Trophoblast cell (in vitro differentiated cells and primary cell): Measurements from ENCODE around the gene NR2F6.
A peak's percentile ranks its signal among the peaks of the same experiment; 100 is the strongest.

Experiments
- DNase-seq, 2 donors: peaks; one replicate each; pipeline ENCODE4 v3.0.0-alpha.2; 2016
- H2AFZ ChIP-seq: 2 replicates; pipeline ENCODE4 v1.6.1; 2013; ENCODE audit warnings: low read length, moderate library complexity, mild to moderate bottlenecking; ENCODE audit not compliant: insufficient read depth, poor library complexity
- H2AK5ac ChIP-seq: 2 replicates; pipeline ENCODE4 v1.6.1; 2013; ENCODE audit warnings: mild to moderate bottlenecking, low read length
- H2BK120ac ChIP-seq: 2 replicates; pipeline ENCODE4 v1.6.1; 2013; ENCODE audit warnings: low read length, mild to moderate bottlenecking, moderate library complexity; ENCODE audit not compliant: insufficient read depth, poor library complexity
- H2BK12ac ChIP-seq: 2 replicates; pipeline ENCODE4 v1.6.1; 2013; ENCODE audit warnings: mild to moderate bottlenecking, low read length, moderate library complexity
- H2BK5ac ChIP-seq: 2 replicates; pipeline ENCODE4 v1.6.1; 2013; ENCODE audit warnings: low read length, low read depth, moderate library complexity, mild to moderate bottlenecking; ENCODE audit not compliant: poor library complexity
- H3K14ac ChIP-seq: 2 replicates; pipeline ENCODE4 v1.6.1; 2013; ENCODE audit warnings: mild to moderate bottlenecking, low read length
- H3K18ac ChIP-seq: 2 replicates; pipeline ENCODE4 v1.6.1; 2013; ENCODE audit warnings: mild to moderate bottlenecking, low read length
- H3K23ac ChIP-seq: 2 replicates; pipeline ENCODE4 v1.6.1; 2013; ENCODE audit warnings: low read length
- H3K27ac ChIP-seq: 2 replicates; pipeline ENCODE4 v1.5.1; 2013; ENCODE audit warnings: low read depth, mild to moderate bottlenecking, inconsistent platforms, low read length, moderate library complexity
- H3K27me3 ChIP-seq: 2 replicates; pipeline ENCODE4 v1.6.1; 2013; ENCODE audit warnings: inconsistent platforms, mild to moderate bottlenecking, low read length, moderate library complexity; ENCODE audit not compliant: insufficient read depth
- H3K36me3 ChIP-seq, 2 experiments: 1 replicate in 1 of 2; 2 replicates in 1 of 2; pipeline ENCODE4 v1.6.1; 2013; ENCODE audit warnings: low read length in 2 of 2, mild to moderate bottlenecking in 2 of 2, moderate library complexity in 1 of 2; ENCODE audit not compliant: insufficient read depth in 2 of 2, control insufficient read depth in 1 of 2
- H3K4ac ChIP-seq: 2 replicates; pipeline ENCODE4 v1.6.1; 2013; ENCODE audit warnings: low read depth, mild to moderate bottlenecking, low read length, moderate library complexity
- H3K4me1 ChIP-seq, 2 experiments: 1 replicate in 1 of 2; 2 replicates in 1 of 2; pipeline ENCODE4 v1.6.1; 2013; ENCODE audit warnings: low read length in 2 of 2, mild to moderate bottlenecking in 2 of 2, moderate library complexity in 1 of 2; ENCODE audit not compliant: insufficient read depth in 2 of 2, control insufficient read depth in 1 of 2
- H3K4me2 ChIP-seq: 2 replicates; pipeline ENCODE4 v1.6.1; 2013; ENCODE audit warnings: inconsistent platforms, mild to moderate bottlenecking, low read length, moderate library complexity
- H3K4me3 ChIP-seq: 2 replicates; pipeline ENCODE4 v1.5.1; 2013; ENCODE audit warnings: mild to moderate bottlenecking, low read depth, low read length, inconsistent platforms
- H3K79me1 ChIP-seq: one replicate; pipeline ENCODE4 v1.6.1; 2013; ENCODE audit warnings: low read length
- H3K79me2 ChIP-seq: 2 replicates; pipeline ENCODE4 v1.6.1; 2013; ENCODE audit warnings: low read length, mild to moderate bottlenecking; ENCODE audit not compliant: control insufficient read depth, insufficient read depth, poor library complexity
- H3K9ac ChIP-seq: 2 replicates; pipeline ENCODE4 v1.6.1; 2013; ENCODE audit warnings: mild to moderate bottlenecking, low read length
- H3K9me3 ChIP-seq: 2 replicates; pipeline ENCODE4 v1.6.1; 2013; ENCODE audit warnings: low read depth, mild to moderate bottlenecking, control low read depth, inconsistent platforms, low read length; ENCODE audit not compliant: insufficient read depth
- H4K12ac ChIP-seq: 2 replicates; pipeline ENCODE4 v1.6.1; 2013; ENCODE audit warnings: low read depth, mild to moderate bottlenecking, low read length, moderate library complexity
- H4K8ac ChIP-seq: 2 replicates; pipeline ENCODE4 v1.6.1; 2013; ENCODE audit warnings: low read depth, mild to moderate bottlenecking, low read length, moderate library complexity
- H4K91ac ChIP-seq: one replicate; pipeline ENCODE4 v1.6.1; 2013; ENCODE audit warnings: low read depth, mild to moderate bottlenecking, low read length, moderate library complexity
- WGBS: extraction: QIAGEN DNeasy Blood & Tissue Kit; methylation state at CpG from one replicate; pipeline ENCODE4 v1.1.7; 2013; ENCODE audit warnings: missing lambda C conversion rate; ENCODE audit not compliant: insufficient read length, insufficient coverage; ENCODE audit errors: extremely low coverage; 5-methylcytosine and 5-hydroxymethylcytosine counted together

The NR2F6 gene

GRCh38 chr19:17283504-17283996 is 37.8 kb upstream of the NR2F6 start:
- no peak overlapping the region for H3K4ac ChIP-seq
- H3K27ac ChIP-seq: no peak overlapping the region
- no peaks in the 10 kb centered on the region for H3K27me3 ChIP-seq
- no peak overlapping the region for H3K4me2 ChIP-seq
- no peak overlapping the region for H2AK5ac ChIP-seq
- no peak overlapping the region for H3K18ac ChIP-seq
- no peak overlapping the region for H3K14ac ChIP-seq
- WGBS: no CpG with 5 or more reads among the region's 7 CpGs
- peaks cover 11% of the 10 kb centered on the region in 2 experiments for H3K36me3 ChIP-seq
- no peak overlapping the region for H4K8ac ChIP-seq
- DNase-seq: no peak
- H2BK5ac ChIP-seq: no peak overlapping the region
- H3K79me2 ChIP-seq: no peaks in the 10 kb centered on the region
- no peak overlapping the region for H3K23ac ChIP-seq
- no peak overlapping the region for H3K9ac ChIP-seq
- H2BK12ac ChIP-seq: no peak overlapping the region
- peaks cover 4% of the 10 kb centered on the region for H3K79me1 ChIP-seq
- H4K12ac ChIP-seq: no peak overlapping the region
- H2BK120ac ChIP-seq: no peak overlapping the region
- H3K4me3 ChIP-seq: no peak overlapping the region
- H2AFZ ChIP-seq: no peak overlapping the region
- peaks cover 4% of the 10 kb centered on the region for H3K9me3 ChIP-seq
- no peak overlapping the region for H4K91ac ChIP-seq
- H3K4me1 ChIP-seq: peaks cover 6% of the 10 kb centered on the region in 2 experiments

- peak overlapping the region; percentile 77 for H4K8ac ChIP-seq
- H3K9ac ChIP-seq: no peak overlapping the region
- H3K4me3 ChIP-seq: peak overlapping the region; percentile 19
- H3K79me2 ChIP-seq: no peaks in the 10 kb centered on the region
- H2BK120ac ChIP-seq: peak overlapping the region; percentile 73
- peak overlapping the region; percentile 73 for H2AK5ac ChIP-seq
- H4K12ac ChIP-seq: peak overlapping the region; percentile 79
- H3K79me1 ChIP-seq: peaks cover 4% of the 10 kb centered on the region
- peak overlapping the region; percentile 64 for H3K4me2 ChIP-seq
- no peak overlapping the region for H3K27ac ChIP-seq
- peak overlapping the region; percentile 24 for H3K4ac ChIP-seq
- H4K91ac ChIP-seq: peak overlapping the region; percentile 55
- H3K14ac ChIP-seq: peak overlapping the region; percentile 64
- no peak overlapping the region for H2BK5ac ChIP-seq
- H3K9me3 ChIP-seq: peaks cover 4% of the 10 kb centered on the region
- peaks cover 6% of the 10 kb centered on the region in 2 experiments for H3K4me1 ChIP-seq
- peak overlapping the region; percentile 42 for H2BK12ac ChIP-seq
- H3K36me3 ChIP-seq: peaks cover 12 to 14% of the 10 kb centered on the region in 2 experiments
- peak; percentile 89 to 91 for DNase-seq
- H3K23ac ChIP-seq: no peak overlapping the region
- H3K27me3 ChIP-seq: no peaks in the 10 kb centered on the region
- peak overlapping the region; percentile 57 for H3K18ac ChIP-seq
- H2AFZ ChIP-seq: peak overlapping the region; percentile 74
- no CpG with 5 or more reads among the region's 45 CpGs for WGBS
Observed at GRCh38 chr19:17282488-17283125, 36.9 kb upstream of the NR2F6 start.

- Histone ChIP-seq H3K23ac (no peak within 1 kb of the TSS), H2BK5ac (no peak within 1 kb of the TSS), H3K9ac (no peak within 1 kb of the TSS), H3K9me3 (peaks cover 4% of the 10 kb centered on the region), H3K4ac (peak within 1 kb of the TSS; percentile 24), H4K12ac (peak within 1 kb of the TSS; percentile 79), H3K4me1 (peaks cover 6% of the 10 kb centered on the region in 2 experiments), H3K18ac (peak within 1 kb of the TSS; percentile 57), H2AK5ac (peak within 1 kb of the TSS; percentile 73), H2AFZ (peak within 1 kb of the TSS; percentile 74), H2BK12ac (peak within 1 kb of the TSS; percentile 42), H3K4me3 (peak within 1 kb of the TSS; percentile 19), H2BK120ac (peak within 1 kb of the TSS; percentile 73), H3K27ac (no peak within 1 kb of the TSS), H3K36me3 (peaks cover 19 to 22% of the 10 kb centered on the region in 2 experiments), H4K91ac (peak within 1 kb of the TSS; percentile 55), H4K8ac (peak within 1 kb of the TSS; percentile 77), H3K27me3 (no peaks in the 10 kb centered on the region), H3K14ac (peak within 1 kb of the TSS; percentile 64), H3K79me2 (no peaks in the 10 kb centered on the region), H3K79me1 (peaks cover 4% of the 10 kb centered on the region), H3K4me2 (peak within 1 kb of the TSS; percentile 64)
- DNase-seq: no peak
- WGBS: no CpG with 5 or more reads among the region's 75 CpGs
Observed at GRCh38 chr19:17281391-17282304, 35.9 kb upstream of the NR2F6 start, which contains the start of gene ANKLE1. Gene ANKLE1, plus strand, starts transcription at chr19:17281901. Its CDS starts 20 bp downstream, at chr19:17281921.

- H2BK5ac ChIP-seq: no peak overlapping the region
- peaks cover 37 to 39% of the 10 kb centered on the region in 2 experiments for H3K36me3 ChIP-seq
- no peak overlapping the region for H4K8ac ChIP-seq
- no peak overlapping the region for H2AFZ ChIP-seq
- no peaks in the 10 kb centered on the region for H3K27me3 ChIP-seq
- H3K79me2 ChIP-seq: no peaks in the 10 kb centered on the region
- H4K91ac ChIP-seq: no peak overlapping the region
- no peak overlapping the region for H2BK120ac ChIP-seq
- H3K9ac ChIP-seq: no peak overlapping the region
- H3K14ac ChIP-seq: no peak overlapping the region
- no peak overlapping the region for H3K27ac ChIP-seq
- H2BK12ac ChIP-seq: no peak overlapping the region
- peaks cover 4% of the 10 kb centered on the region for H3K79me1 ChIP-seq
- no peak for DNase-seq
- H3K18ac ChIP-seq: no peak overlapping the region
- H3K9me3 ChIP-seq: peaks cover 2% of the 10 kb centered on the region
- H2AK5ac ChIP-seq: no peak overlapping the region
- H4K12ac ChIP-seq: no peak overlapping the region
- H3K23ac ChIP-seq: no peak overlapping the region
- H3K4me3 ChIP-seq: no peak overlapping the region
- no CpG with 5 or more reads among the region's 3 CpGs for WGBS
- no peak overlapping the region for H3K4me2 ChIP-seq
- H3K4ac ChIP-seq: no peak overlapping the region
- H3K4me1 ChIP-seq: peaks cover 4 to 6% of the 10 kb centered on the region in 2 experiments
Observed at GRCh38 chr19:17279436-17279835, 33.7 kb upstream of the NR2F6 start.
